GM12875 (cell line): ENCODE data around the gene BOLA1.
A peak's percentile ranks its signal among the peaks of the same experiment; 100 is the strongest.

ENCODE experiments used
- H3K4me3 ChIP-seq: one replicate; pipeline ENCODE4 v1.5.1; 2011; ENCODE audit warnings: low read depth, low read length, control low read depth
- CTCF ChIP-seq: IDR thresholded peaks from 2 replicates; pipeline ENCODE4 v1.5.1; 2011; ENCODE audit warnings: low read depth, mild to moderate bottlenecking, control low read depth, inconsistent platforms, low read length, moderate library complexity, borderline replicate concordance; ENCODE audit not compliant: insufficient read depth

Gene BOLA1

GRCh38 chr1:149887456-149888246, 11.7 kb upstream of the BOLA1 start:
- no peak for TF ChIP-seq CTCF
- H3K4me3 ChIP-seq, result peak overlapping the region; percentile 75

GRCh38 chr1:149888247-149888998, 10.9 kb upstream of the BOLA1 start:
- peak overlapping the region; percentile 43 for H3K4me3 ChIP-seq
- TF ChIP-seq CTCF, result peak; percentile 63; the same call in 1 of the 2 replicates

- TF ChIP-seq CTCF, result no peak
- peak overlapping the region; percentile 43 for H3K4me3 ChIP-seq
These were observed 10.4 kb upstream of the BOLA1 start for GRCh38 chr1:149888999-149889289.

GRCh38 chr1:149896575-149896974, 2.8 kb upstream of the BOLA1 start:
- TF ChIP-seq CTCF, result no peak

GRCh38 chr1:149903836-149904491, 4.6 kb downstream of the BOLA1 start:
- no peak overlapping the region for H3K4me3 ChIP-seq

More at GRCh38 chr1:149896575-149896974, 2.8 kb upstream of the BOLA1 start:
- no peak overlapping the region for H3K4me3 ChIP-seq

GRCh38 chr1:149906570-149907075, 7.3 kb downstream of the BOLA1 start:
- no peak for TF ChIP-seq CTCF
- no peak overlapping the region for H3K4me3 ChIP-seq

More at GRCh38 chr1:149903836-149904491, 4.6 kb downstream of the BOLA1 start:
- TF ChIP-seq CTCF, result no peak
